WTC11 (cell line): ENCODE data around the gene SNX32.

ENCODE experiments used
- ESRRA ChIP-seq: sonication (generic); formaldehyde crosslinking; IDR thresholded peaks from 2 replicates; pipeline ENCODE4 v1.8.1; 2022; ENCODE audit warnings: mild to moderate bottlenecking, missing genetic modification reagents, borderline replicate concordance
- GTF2I ChIP-seq: fragments of 250-450 bp; sonication (Bioruptor Pico); conservative IDR thresholded peaks from 2 replicates; pipeline ENCODE4 v1.4.0; 2021; ENCODE audit warnings: mild to moderate bottlenecking
- IRF2 ChIP-seq: sonication (generic); formaldehyde crosslinking; IDR thresholded peaks from 2 replicates; pipeline ENCODE4 v1.8.0; 2022; ENCODE audit warnings: low read depth, missing genetic modification reagents, borderline replicate concordance
- MXD4 ChIP-seq: fragments of 250-450 bp; sonication (Bioruptor Pico); IDR thresholded peaks from 2 replicates; pipeline ENCODE4 v1.8.0; 2021; ENCODE audit warnings: mild to moderate bottlenecking, moderate library complexity, borderline replicate concordance
- SP1 ChIP-seq: sonication (generic); formaldehyde crosslinking; conservative IDR thresholded peaks from 2 replicates; pipeline ENCODE4 v1.8.1; 2022; ENCODE audit warnings: missing genetic modification reagents
- TP53 ChIP-seq: sonication (generic); formaldehyde crosslinking; IDR thresholded peaks from 2 replicates; pipeline ENCODE4 v1.8.1; 2023; ENCODE audit warnings: mild to moderate bottlenecking, missing genetic modification reagents
- TF ChIP-seq, protein P1 (sequence below): fragments of 200-600 bp; IDR thresholded peaks from 2 replicates; pipeline ENCODE4 v1.8.0; 2022; ENCODE audit warnings: antibody characterized with exemption
- TF ChIP-seq, protein P2 (sequence below): sonication (generic); formaldehyde crosslinking; IDR thresholded peaks from 2 replicates; pipeline ENCODE4 v1.8.0; 2022; ENCODE audit warnings: mild to moderate bottlenecking, missing genetic modification reagents
- TF ChIP-seq, protein P3 (sequence below): fragments of 250-450 bp; sonication (Bioruptor Pico); IDR thresholded peaks from 2 replicates; pipeline ENCODE4 v1.9.0; 2021; ENCODE audit warnings: mild to moderate bottlenecking
- TF ChIP-seq, protein P4 (sequence below): sonication (generic); formaldehyde crosslinking; IDR thresholded peaks from 2 replicates; pipeline ENCODE4 v1.8.1; 2022; ENCODE audit warnings: low read depth, missing genetic modification reagents, borderline replicate concordance
- TF ChIP-seq, protein P5 (sequence below): sonication (generic); formaldehyde crosslinking; conservative IDR thresholded peaks from 2 replicates; pipeline ENCODE4 v1.8.1; 2023; ENCODE audit warnings: mild to moderate bottlenecking, low read depth, missing genetic modification reagents, moderate library complexity

DNA sequence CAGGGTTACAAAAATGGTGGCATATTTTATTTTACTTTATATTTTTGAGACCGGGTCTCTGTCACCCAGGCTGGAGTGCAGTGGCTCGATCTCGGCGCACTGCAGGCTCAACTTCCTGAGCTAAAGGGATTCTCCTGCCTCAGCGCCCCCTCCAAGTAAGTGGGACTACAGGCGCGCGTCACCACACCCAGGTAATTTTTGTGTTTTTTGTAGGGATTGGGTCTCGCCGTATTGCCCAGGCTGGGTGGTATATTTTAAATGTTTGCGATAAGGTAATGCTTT lies 67.1 kb downstream of the SNX32 start:
- TF ChIP-seq, protein P1, sequence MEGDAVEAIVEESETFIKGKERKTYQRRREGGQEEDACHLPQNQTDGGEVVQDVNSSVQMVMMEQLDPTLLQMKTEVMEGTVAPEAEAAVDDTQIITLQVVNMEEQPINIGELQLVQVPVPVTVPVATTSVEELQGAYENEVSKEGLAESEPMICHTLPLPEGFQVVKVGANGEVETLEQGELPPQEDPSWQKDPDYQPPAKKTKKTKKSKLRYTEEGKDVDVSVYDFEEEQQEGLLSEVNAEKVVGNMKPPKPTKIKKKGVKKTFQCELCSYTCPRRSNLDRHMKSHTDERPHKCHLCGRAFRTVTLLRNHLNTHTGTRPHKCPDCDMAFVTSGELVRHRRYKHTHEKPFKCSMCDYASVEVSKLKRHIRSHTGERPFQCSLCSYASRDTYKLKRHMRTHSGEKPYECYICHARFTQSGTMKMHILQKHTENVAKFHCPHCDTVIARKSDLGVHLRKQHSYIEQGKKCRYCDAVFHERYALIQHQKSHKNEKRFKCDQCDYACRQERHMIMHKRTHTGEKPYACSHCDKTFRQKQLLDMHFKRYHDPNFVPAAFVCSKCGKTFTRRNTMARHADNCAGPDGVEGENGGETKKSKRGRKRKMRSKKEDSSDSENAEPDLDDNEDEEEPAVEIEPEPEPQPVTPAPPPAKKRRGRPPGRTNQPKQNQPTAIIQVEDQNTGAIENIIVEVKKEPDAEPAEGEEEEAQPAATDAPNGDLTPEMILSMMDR: no peak
- TF ChIP-seq MXD4 (no peak), IRF2 (CRISPR knock-in tag) (no peak), ESRRA (CRISPR knock-in tag) (no peak), GTF2I (no peak), SP1 (CRISPR knock-in tag) (no peak), TP53 (CRISPR knock-in tag) (no peak)
- TF ChIP-seq, protein P2, sequence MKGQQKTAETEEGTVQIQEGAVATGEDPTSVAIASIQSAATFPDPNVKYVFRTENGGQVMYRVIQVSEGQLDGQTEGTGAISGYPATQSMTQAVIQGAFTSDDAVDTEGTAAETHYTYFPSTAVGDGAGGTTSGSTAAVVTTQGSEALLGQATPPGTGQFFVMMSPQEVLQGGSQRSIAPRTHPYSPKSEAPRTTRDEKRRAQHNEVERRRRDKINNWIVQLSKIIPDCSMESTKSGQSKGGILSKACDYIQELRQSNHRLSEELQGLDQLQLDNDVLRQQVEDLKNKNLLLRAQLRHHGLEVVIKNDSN (CRISPR knock-in tag): no peak
- TF ChIP-seq, protein P3, sequence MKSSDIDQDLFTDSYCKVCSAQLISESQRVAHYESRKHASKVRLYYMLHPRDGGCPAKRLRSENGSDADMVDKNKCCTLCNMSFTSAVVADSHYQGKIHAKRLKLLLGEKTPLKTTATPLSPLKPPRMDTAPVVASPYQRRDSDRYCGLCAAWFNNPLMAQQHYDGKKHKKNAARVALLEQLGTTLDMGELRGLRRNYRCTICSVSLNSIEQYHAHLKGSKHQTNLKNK (CRISPR knock-in tag): no peak
- TF ChIP-seq, protein P4, sequence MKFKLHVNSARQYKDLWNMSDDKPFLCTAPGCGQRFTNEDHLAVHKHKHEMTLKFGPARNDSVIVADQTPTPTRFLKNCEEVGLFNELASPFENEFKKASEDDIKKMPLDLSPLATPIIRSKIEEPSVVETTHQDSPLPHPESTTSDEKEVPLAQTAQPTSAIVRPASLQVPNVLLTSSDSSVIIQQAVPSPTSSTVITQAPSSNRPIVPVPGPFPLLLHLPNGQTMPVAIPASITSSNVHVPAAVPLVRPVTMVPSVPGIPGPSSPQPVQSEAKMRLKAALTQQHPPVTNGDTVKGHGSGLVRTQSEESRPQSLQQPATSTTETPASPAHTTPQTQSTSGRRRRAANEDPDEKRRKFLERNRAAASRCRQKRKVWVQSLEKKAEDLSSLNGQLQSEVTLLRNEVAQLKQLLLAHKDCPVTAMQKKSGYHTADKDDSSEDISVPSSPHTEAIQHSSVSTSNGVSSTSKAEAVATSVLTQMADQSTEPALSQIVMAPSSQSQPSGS (CRISPR knock-in tag): no peak
- TF ChIP-seq, protein P5, sequence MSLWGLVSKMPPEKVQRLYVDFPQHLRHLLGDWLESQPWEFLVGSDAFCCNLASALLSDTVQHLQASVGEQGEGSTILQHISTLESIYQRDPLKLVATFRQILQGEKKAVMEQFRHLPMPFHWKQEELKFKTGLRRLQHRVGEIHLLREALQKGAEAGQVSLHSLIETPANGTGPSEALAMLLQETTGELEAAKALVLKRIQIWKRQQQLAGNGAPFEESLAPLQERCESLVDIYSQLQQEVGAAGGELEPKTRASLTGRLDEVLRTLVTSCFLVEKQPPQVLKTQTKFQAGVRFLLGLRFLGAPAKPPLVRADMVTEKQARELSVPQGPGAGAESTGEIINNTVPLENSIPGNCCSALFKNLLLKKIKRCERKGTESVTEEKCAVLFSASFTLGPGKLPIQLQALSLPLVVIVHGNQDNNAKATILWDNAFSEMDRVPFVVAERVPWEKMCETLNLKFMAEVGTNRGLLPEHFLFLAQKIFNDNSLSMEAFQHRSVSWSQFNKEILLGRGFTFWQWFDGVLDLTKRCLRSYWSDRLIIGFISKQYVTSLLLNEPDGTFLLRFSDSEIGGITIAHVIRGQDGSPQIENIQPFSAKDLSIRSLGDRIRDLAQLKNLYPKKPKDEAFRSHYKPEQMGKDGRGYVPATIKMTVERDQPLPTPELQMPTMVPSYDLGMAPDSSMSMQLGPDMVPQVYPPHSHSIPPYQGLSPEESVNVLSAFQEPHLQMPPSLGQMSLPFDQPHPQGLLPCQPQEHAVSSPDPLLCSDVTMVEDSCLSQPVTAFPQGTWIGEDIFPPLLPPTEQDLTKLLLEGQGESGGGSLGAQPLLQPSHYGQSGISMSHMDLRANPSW (CRISPR knock-in tag): no peak
